Sigmoid colon (tissue), 7 donors: ENCODE measurements around the gene SETD3. TPM values are rescaled to one million over a fixed set of nuclear protein-coding genes. Genes with fewer than 3 reads are reported as not detected.
A peak's percentile ranks its signal among the peaks of the same experiment; 100 is the strongest.

Source experiments
- DNase-seq: peaks from one replicate; pipeline ENCODE4 v3.0.0-alpha.2; 2019
- H3K27ac ChIP-seq, 4 donors: fragments of 200-600 bp; sonication (generic); one replicate each; pipeline ENCODE4 v1.5.1; 2016 to 2019; ENCODE audit warnings: mild to moderate bottlenecking in 1 of 4
- H3K27me3 ChIP-seq, 3 donors: fragments of 200-600 bp; sonication (generic); one replicate each; pipeline ENCODE4 v1.5.1; 2019; ENCODE audit warnings: mild to moderate bottlenecking in 1 of 3
- H3K36me3 ChIP-seq, 4 donors: fragments of 200-600 bp; sonication (generic); one replicate each; pipeline ENCODE4 v1.5.1; 2016 to 2019
- H3K4me1 ChIP-seq, 4 donors: fragments of 200-600 bp; sonication (generic); one replicate each; pipeline ENCODE4 v1.5.1; 2017 to 2019
- H3K4me3 ChIP-seq, 4 donors: fragments of 200-600 bp; sonication (generic); one replicate each; pipeline ENCODE4 v1.5.1; 2017 to 2019; ENCODE audit warnings: mild to moderate bottlenecking in 2 of 4, moderate library complexity in 1 of 4
- H3K9me3 ChIP-seq, 4 donors: fragments of 200-600 bp in 3 of 4; sonication (generic) in 3 of 4; one replicate each; pipeline versions ENCODE4 v1.5.1 to v1.6.1; 2013 to 2019
- CTCF ChIP-seq, 4 experiments: fragments of 450-650 bp in 3 of 4; fragments of 200-600 bp in 1 of 4; IDR thresholded peaks; one replicate each; pipeline ENCODE4 v1.5.1; 2016 to 2019; ENCODE audit warnings: antibody characterized with exemption in 4 of 4, mild to moderate bottlenecking in 3 of 4, moderate library complexity in 2 of 4
- EP300 ChIP-seq, 4 donors: sonication (generic); formaldehyde crosslinking; IDR thresholded peaks; one replicate each; pipeline ENCODE4 v1.6.1; 2017; ENCODE audit warnings: antibody characterized with exemption in 4 of 4
- POLR2A ChIP-seq, 2 donors: fragments of 450-650 bp; IDR thresholded peaks; one replicate each; pipeline ENCODE4 v1.6.1; 2016; ENCODE audit warnings: antibody characterized with exemption in 2 of 2, mild to moderate bottlenecking in 2 of 2, moderate library complexity in 2 of 2
- POLR2AphosphoS5 ChIP-seq, 4 donors: sonication (generic); formaldehyde crosslinking; IDR thresholded peaks; one replicate each; pipeline ENCODE4 v1.6.1; 2017; ENCODE audit warnings: antibody characterized with exemption in 4 of 4
- WGBS, 2 donors: extraction: QIAGEN DNeasy Blood & Tissue Kit; methylation state at CpG; one replicate each; pipeline ENCODE4 v1.1.7; 2013; 5-methylcytosine and 5-hydroxymethylcytosine counted together
- intact Hi-C: fragments of 100-400 bp; cut with DNase I; formaldehyde crosslinking; loops from one replicate; pipeline ENCODE4 v1.15.1; 2023
- polyA plus RNA-seq, 3 donors: library from polyadenylated mRNA; stranded (reverse); fragments of 200-250 nt; gene quantifications; one replicate each; pipeline ENCODE4 v1.2.3, GENCODE V29; 2013
- total RNA-seq, 4 donors: library from RNA; depleted of rRNA; stranded (reverse); fragments of >200 nt; gene quantifications; one replicate each; pipeline ENCODE4 v1.1.0, GENCODE V29; 2016
- donor health status: healthy with polysubstance abuse.
- donor health status: Bipolar disorder and iron deficiency.
- donor health status: healthy.

SETD3 gene
- total and polyA plus RNA-seq, 7 donors = 34.6 to 164 (median 130) TPM

GRCh38 chr14:99431986-99432385, 48.7 kb downstream of the SETD3 start:
- no peak for TF ChIP-seq EP300 (IDR thresholded peaks at IDR 0.05)
- TF ChIP-seq POLR2AphosphoS5 (IDR thresholded peaks at IDR 0.05) = no peak
- TF ChIP-seq POLR2A (IDR thresholded peaks at IDR 0.05) = no peak
- TF ChIP-seq CTCF (IDR thresholded peaks at IDR 0.05) = no peak
- Histone ChIP-seq H3K9me3 (peaks cover 0 to 5% (median 1%) of the 10 kb centered on the region in 4 donors), H3K36me3 (peaks cover 0 to 41% (median 9%) of the 10 kb centered on the region in 4 donors), H3K27me3 (no peaks in the 10 kb centered on the region), H3K4me3 (no peak overlapping the region), H3K4me1 (peaks cover 0 to 24% (median 4%) of the 10 kb centered on the region in 4 donors), H3K27ac (no peak overlapping the region)
- intact Hi-C loops = no loop called here
- WGBS, 2 donors = 80 to 82% methylated on average over 3 of the region's 3 CpGs
- DNase-seq = no peak

- Histone ChIP-seq H3K9me3 (peaks cover 0 to 5% (median 1%) of the 10 kb centered on the region in 4 donors), H3K4me3 (no peak overlapping the region), H3K36me3 (peaks cover 0 to 45% (median 9%) of the 10 kb centered on the region in 4 donors), H3K27me3 (no peaks in the 10 kb centered on the region), H3K4me1 (peaks cover 0 to 17% (median 3%) of the 10 kb centered on the region in 4 donors), H3K27ac (no peak overlapping the region)
- no peak for TF ChIP-seq CTCF (IDR thresholded peaks at IDR 0.05)
- no peak for TF ChIP-seq EP300 (IDR thresholded peaks at IDR 0.05)
- peak in 1 of 4 donors; percentile 16 for TF ChIP-seq POLR2AphosphoS5 (IDR thresholded peaks at IDR 0.05)
- no peak for TF ChIP-seq POLR2A (IDR thresholded peaks at IDR 0.05)
- intact Hi-C loops = no loop called here
- 62 to 84% methylated on average over 7 of the region's 7 CpGs for WGBS, 2 donors
- DNase-seq = no peak
These were observed 50.2 kb downstream of the SETD3 start for GRCh38 chr14:99430491-99430890.

GRCh38 chr14:99427632-99428300, 52.9 kb downstream of the SETD3 start:
- intact Hi-C loops = no loop called here
- Histone ChIP-seq H3K27me3 (no peaks in the 10 kb centered on the region), H3K9me3 (peaks cover 0 to 5% (median 1%) of the 10 kb centered on the region in 4 donors), H3K4me1 (peaks cover 0 to 13% (median 3%) of the 10 kb centered on the region in 4 donors), H3K27ac (no peak overlapping the region), H3K36me3 (peaks cover 0 to 29% (median 7%) of the 10 kb centered on the region in 4 donors), H3K4me3 (no peak overlapping the region)
- TF ChIP-seq CTCF (IDR thresholded peaks at IDR 0.05) (no peak), POLR2AphosphoS5 (IDR thresholded peaks at IDR 0.05) (no peak), POLR2A (IDR thresholded peaks at IDR 0.05) (no peak), EP300 (IDR thresholded peaks at IDR 0.05) (no peak)
- DNase-seq = no peak
- WGBS, 2 donors = 88% methylated on average over 11 of the region's 11 CpGs

GRCh38 chr14:99426813-99427346, 53.8 kb downstream of the SETD3 start:
- H3K27ac ChIP-seq = no peak overlapping the region
- no peaks in the 10 kb centered on the region for H3K27me3 ChIP-seq
- DNase-seq = no peak
- no peak overlapping the region for H3K4me3 ChIP-seq
- intact Hi-C loops = no loop called here
- H3K4me1 ChIP-seq = peaks cover 0 to 13% (median 3%) of the 10 kb centered on the region in 4 donors
- peaks cover 0 to 5% (median 1%) of the 10 kb centered on the region in 4 donors for H3K9me3 ChIP-seq
- peaks cover 0 to 24% (median 7%) of the 10 kb centered on the region in 4 donors for H3K36me3 ChIP-seq
- WGBS, 2 donors = 93 to 94% methylated on average over 12 of the region's 12 CpGs
- no peak for TF ChIP-seq POLR2AphosphoS5 (IDR thresholded peaks at IDR 0.05)
- no peak for TF ChIP-seq CTCF (IDR thresholded peaks at IDR 0.05)
- TF ChIP-seq POLR2A (IDR thresholded peaks at IDR 0.05) = no peak
- no peak for TF ChIP-seq EP300 (IDR thresholded peaks at IDR 0.05)
